Measurements from ENCODE around the gene HAPLN3. TPM values are rescaled to one million over a fixed set of nuclear protein-coding genes. Genes with fewer than 3 reads are reported as not detected.

The HAPLN3 gene
- total RNA-seq: 1.4 and 3.2 TPM in 2 replicates

DNA sequence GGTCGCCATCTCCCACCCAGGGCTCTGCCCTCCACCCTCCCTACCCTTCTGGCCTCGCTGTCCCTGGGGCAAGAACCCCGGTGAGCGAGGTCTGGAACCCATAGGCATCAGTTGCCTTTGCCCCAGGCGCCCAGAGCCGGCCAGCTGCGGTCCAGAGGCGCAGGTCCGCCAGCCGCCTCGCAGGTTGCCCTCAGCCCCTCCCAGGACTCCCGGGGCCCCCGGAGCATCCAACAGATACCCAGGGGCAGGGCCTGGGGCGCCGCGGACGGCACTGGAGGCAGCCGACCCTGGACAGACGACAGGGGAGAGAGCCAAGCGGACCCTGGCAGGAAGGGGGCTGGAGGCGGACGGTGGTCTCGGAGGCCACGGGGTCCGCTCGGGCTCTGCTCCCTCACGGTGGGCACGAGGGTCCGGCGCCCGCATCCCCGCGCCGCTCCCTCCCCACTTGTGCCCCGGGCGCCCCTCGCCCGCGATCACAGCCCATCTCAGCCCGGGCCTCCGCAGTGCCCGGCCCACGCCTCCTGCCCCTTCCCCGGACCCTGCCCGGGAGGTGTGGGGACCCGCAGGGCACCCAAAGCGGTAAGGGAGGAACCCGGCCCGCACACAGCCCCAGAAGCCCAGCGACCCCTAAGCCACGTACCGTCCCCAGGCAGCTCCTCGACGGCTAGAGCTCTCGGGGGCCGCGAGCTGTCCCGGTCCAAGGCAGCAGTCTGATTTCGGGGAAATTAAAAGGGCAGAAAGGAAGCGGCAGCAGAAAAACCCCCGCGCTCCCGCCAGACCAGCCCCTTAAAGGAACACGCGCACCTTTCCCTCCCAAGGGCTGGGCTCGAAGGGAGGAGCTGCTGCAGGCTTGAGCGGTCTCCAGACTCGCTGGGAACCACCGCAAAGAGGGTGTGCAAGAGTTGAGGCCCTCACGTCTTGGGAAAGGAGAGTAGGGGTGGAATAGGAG lies at the start of gene HAPLN3:
Gene HAPLN3, minus strand, starts transcription at position 726 of the 949 bp plus-strand sequence. CDS start 8,246 bp downstream, outside the sequence.

GRCh38 chr15:88913017-88913849 lies 17.9 kb upstream of the HAPLN3 start, which contains the start of gene MFGE8:
MFGE8 (minus strand) TSS chr15:88913379; CDS start chr15:88913319, 60 bp downstream.

Other genes starting within 250 kb of the HAPLN3 start
- 0.16 and 0.36 TPM in 2 replicates for gene ACAN, start 92.1 kb downstream of the HAPLN3 start, total RNA-seq
- gene MFGE8, start 17.8 kb upstream of the HAPLN3 start, total RNA-seq: 144 and 208 TPM in 2 replicates
- 22.6 and 39.0 TPM in 2 replicates for gene ABHD2, start 192.9 kb upstream of the HAPLN3 start, total RNA-seq